DMS153 (cell line): ENCODE data around the gene PDZD2.
A peak's percentile ranks its signal among the peaks of the same experiment; 100 is the strongest.
"Not testable (repeated sequence)": the region's sequence is repeated elsewhere in the genome, so short reads cannot be mapped to it uniquely, and the experiment has no call there.

Source experiments
- DNase-seq: peaks from one replicate; lab custom pipeline; 2025; lab: John Stamatoyannopoulos, UW

Gene PDZD2

DNA sequence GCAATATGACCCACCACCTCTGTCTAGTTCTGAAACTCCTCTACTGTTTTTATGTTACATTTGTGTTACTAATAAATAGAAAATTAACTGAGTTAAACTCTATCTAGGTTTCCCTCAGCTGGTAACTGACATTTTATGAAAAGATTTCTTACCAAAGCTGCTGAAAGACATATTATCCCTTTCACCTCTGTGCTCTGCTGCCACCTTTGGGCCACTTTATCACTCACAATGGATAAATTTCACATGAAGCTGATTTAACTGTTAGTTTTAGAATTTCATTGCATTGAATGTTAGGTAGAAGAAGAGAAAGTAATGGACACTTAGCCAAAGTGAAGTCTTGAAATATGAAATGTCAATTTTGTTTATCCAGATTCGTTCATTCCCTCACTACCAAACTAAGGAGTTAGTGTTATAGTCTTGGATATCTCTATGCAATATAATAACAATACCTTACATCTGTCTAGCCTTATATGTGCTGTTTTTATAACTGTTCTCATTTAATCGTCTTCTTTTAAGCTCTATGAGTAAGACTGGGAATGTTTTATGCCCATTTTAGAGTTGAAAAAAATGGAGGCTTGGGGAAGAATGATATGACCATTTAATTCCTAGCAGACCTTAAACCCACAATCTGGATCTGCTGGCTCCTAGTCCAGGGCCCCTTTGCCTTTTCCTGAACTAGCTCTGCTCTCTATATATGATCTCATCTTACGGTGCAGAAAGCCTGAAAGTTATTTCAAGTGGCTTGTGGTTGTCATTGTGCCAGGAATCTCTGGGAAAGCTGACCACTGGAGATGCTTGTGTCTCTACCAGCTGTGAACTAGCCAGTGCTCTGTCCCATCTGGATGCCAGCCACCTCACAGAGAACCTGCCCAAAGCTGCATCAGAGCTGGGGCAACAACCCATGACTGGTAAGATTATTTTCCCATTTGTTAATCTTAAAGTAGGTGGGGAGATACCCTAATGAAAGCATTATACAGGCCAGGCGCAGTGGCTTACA lies 438.1 kb downstream of the PDZD2 start:
- no peak for DNase-seq

DNA sequence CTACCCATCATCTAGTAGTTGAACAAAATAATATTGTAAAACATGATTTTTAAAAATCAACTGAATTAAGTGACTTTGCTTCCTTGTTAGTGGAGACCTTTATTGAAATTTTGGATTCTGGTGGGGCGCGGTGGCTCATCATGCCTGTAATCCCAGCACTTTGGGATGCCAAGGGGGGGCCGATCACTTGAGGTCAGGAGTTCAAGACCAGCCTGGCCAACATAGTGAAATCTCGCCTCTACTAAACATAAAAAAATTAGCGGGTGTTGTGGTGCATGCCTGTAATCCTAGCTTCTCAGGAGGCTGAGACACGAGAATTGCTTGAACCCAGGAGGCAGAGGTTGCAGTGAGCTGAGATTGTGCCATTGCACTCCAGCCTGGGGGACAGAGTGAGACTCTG lies 439.9 kb downstream of the PDZD2 start:
- DNase-seq, result not testable (repeated sequence)

DNA sequence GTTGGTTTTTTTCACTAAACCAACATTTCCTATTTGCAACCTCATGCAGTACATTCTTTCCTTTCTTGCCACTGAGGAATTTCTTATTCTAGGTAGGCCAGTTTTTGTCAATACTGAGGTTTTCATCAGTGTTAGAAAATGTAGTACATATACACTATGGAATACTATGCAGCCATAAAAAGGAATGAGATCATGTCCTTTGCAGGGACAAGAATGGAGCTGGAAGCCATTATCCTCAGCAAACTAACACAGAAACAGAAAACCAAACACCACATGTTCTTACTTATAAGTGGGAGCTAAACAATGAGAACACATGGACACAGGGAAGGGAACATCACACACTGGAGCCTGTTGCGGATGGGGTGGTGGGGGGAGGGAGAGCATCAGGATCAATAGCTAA lies 441.6 kb downstream of the PDZD2 start:
- not testable (repeated sequence) for DNase-seq

GRCh38 chr5:32082701-32083100 lies 443.8 kb downstream of the PDZD2 start:
- no peak for DNase-seq

DNA sequence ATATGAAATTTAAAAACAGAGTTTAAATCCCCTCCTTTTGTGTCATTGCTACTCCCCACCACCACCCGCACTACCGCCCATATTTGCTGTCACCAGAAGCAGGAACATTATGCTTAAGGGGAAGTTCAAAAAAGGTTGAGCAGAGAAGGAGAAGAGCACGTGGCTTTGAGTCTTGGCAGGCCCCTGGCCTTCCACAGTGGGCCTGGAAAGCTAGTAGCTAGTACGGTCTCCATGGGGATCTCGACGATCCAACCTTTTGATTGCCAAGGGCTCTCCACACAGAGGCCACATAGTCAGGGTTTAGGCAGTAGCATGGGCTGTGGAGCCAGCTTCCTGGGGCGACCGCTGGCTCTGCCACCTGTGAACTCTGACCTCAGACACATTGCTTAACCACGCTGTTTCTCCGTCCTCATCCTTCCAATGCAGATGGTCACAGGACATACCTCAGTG lies 445.1 kb downstream of the PDZD2 start:
- DNase-seq, result no peak

DNA sequence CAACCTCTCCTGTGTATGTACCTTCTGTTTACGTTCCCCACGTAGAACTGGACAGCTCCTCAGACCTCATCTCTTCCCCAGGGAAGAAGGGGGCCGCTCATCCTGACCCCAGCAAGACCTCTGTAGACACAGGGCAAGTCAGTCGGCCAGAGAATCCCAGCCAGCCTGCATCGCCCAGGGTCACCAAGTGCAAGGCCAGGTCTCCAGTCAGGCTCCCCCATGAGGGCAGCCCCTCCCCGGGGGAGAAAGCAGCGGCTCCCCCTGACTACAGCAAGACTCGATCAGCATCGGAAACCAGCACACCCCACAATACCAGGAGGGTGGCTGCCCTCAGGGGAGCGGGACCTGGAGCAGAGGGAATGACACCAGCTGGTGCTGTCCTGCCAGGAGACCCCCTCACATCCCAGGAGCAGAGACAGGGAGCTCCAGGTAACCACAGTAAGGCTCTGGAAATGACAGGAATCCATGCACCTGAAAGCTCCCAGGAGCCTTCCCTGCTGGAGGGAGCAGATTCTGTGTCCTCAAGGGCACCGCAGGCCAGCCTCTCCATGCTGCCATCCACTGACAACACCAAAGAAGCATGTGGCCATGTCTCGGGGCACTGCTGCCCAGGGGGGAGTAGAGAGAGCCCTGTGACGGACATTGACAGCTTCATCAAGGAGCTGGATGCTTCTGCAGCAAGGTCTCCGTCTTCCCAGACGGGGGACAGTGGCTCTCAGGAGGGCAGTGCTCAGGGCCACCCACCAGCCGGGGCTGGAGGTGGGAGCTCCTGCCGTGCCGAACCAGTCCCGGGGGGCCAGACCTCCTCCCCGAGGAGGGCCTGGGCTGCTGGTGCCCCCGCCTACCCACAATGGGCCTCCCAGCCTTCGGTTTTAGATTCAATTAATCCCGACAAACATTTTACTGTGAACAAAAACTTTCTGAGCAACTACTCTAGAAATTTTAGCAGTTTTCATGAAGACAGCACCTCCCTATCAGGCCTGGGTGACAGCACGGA lies 448.5 kb downstream of the PDZD2 start:
- DNase-seq, result no peak

DNA sequence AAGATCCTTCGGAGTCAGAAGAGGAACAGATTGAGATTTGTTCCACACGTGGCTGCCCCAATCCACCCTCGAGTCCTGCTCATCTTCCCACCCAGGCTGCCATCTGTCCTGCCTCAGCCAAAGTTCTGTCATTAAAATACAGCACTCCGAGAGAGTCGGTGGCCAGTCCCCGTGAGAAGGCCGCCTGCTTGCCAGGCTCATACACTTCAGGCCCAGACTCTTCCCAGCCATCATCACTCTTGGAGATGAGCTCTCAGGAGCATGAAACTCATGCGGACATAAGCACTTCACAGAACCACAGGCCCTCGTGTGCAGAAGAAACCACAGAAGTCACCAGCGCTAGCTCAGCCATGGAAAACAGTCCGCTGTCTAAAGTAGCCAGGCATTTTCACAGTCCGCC lies 449.3 kb downstream of the PDZD2 start:
- DNase-seq, result no peak

DNA sequence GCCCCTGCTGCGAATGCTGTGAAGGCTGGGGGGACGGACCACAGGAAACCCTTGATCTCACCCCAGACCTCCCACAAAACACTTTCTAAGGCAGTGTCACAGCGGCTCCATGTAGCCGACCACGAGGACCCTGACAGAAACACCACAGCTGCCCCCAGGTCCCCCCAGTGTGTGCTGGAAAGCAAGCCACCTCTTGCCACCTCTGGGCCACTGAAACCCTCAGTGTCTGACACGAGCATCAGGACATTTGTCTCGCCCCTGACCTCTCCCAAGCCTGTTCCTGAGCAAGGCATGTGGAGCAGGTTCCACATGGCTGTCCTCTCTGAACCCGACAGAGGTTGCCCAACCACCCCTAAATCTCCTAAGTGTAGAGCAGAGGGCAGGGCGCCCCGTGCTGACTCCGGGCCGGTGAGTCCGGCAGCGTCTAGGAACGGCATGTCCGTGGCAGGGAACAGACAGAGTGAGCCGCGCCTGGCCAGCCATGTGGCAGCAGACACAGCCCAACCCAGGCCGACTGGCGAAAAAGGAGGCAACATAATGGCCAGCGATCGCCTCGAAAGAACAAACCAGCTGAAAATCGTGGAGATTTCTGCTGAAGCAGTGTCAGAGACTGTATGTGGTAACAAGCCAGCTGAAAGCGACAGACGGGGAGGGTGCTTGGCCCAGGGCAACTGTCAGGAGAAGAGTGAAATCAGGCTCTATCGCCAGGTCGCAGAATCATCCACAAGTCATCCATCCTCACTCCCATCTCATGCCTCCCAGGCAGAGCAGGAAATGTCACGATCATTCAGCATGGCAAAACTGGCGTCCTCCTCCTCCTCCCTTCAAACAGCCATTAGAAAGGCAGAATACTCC lies 450.4 kb downstream of the PDZD2 start:
- no peak for DNase-seq

DNA sequence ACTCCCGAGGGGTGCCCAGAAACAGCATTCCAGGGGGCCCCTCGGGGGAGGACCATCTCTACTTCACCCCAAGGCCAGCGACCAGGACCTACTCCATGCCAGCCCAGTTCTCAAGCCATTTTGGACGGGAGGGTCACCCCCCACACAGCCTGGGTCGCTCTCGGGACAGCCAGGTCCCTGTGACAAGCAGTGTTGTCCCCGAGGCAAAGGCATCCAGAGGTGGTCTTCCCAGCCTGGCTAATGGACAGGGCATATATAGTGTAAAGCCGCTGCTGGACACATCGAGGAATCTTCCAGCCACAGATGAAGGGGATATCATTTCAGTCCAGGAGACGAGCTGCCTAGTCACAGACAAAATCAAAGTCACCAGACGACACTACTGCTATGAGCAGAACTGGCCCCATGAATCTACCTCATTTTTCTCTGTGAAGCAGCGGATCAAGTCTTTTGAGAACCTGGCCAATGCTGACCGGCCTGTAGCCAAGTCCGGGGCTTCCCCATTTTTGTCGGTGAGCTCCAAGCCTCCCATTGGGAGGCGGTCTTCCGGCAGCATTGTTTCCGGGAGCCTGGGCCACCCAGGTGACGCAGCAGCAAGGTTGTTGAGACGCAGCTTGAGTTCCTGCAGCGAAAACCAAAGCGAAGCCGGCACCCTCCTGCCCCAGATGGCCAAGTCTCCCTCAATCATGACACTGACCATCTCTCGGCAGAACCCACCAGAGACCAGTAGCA lies 451.3 kb downstream of the PDZD2 start:
- DNase-seq, result no peak

- no peak for DNase-seq
These were observed 451.8 kb downstream of the PDZD2 start for GRCh38 chr5:32090755-32091128.

- DNase-seq, result peak; percentile 62
These were observed 454.2 kb downstream of the PDZD2 start for GRCh38 chr5:32092938-32093812.

DNA sequence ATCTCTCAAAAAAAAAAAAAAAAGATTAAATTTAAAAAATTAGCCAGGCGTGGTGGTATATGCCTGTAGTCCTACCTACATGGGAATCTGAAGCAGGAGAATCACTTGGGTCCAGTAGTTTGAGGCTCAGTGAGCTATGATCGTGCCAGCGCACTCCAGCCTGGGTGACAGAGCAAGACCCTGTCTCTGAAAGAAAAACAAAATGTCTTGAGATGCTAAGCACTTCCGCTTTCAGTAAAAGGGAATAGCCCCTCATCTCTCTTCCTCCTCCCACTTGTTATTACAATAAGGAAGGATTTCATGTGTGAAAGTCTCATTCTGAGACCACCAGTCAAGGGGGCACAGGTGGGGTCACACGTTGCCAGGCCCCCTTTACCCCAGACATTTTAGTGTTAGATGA lies 455.8 kb downstream of the PDZD2 start:
- no peak for DNase-seq

- no peak for DNase-seq
These were observed 456.3 kb downstream of the PDZD2 start for GRCh38 chr5:32095261-32095671.

GRCh38 chr5:32096891-32097595 lies 458.1 kb downstream of the PDZD2 start:
- no peak for DNase-seq

- DNase-seq, result no peak
These were observed 459.4 kb downstream of the PDZD2 start for GRCh38 chr5:32098291-32098690.

GRCh38 chr5:32098890-32099310 lies 460.0 kb downstream of the PDZD2 start:
- DNase-seq, result no peak

- no peak for DNase-seq
These were observed 460.6 kb downstream of the PDZD2 start for GRCh38 chr5:32099486-32100035.

DNA sequence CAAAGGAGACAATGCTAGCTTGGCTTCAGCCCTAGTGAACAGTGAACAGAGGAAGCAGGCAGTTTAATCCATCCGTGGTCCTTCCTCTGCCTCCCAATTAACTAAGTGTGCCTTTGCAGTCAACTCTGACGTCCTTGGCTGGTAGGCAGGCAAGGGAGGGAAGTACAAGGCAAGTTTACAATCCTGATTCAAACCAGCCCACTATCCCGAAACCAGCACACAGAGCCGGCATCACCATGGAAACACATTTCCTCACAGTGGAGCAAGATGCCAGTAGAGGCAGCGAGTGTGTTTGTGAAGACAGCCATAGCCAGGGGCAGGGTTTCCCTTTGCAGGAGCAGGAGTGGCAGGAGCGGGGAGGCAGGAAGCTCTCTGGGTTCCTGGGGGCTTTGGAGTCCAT lies 461.3 kb downstream of the PDZD2 start:
- no peak for DNase-seq
